ENCODE data around the gene RFTN1. TPM values are rescaled to one million over a fixed set of nuclear protein-coding genes. Genes with fewer than 3 reads are reported as not detected.
A peak's percentile ranks its signal among the peaks of the same experiment; 100 is the strongest.
"Not testable (repeated sequence)": the region's sequence is repeated elsewhere in the genome, so short reads cannot be mapped to it uniquely, and the experiment has no call there.

Gene RFTN1
- total and polyA plus RNA-seq, 10 of the 15 experiments (the other 5 are each of a cell fraction or from before 2014, with no cell fraction given): 20.6 to 213 (median 147) TPM

- TF ChIP-seq BRCA1 (IDR thresholded peaks at IDR 0.05; ENCODE audit: low read depth, low read length) (no peak), EED (IDR thresholded peaks at IDR 0.05; ENCODE audit: low read depth) (0 out of 2 replicates have a peak, but pooled peaks have one; percentile 34), NFYB (IDR thresholded peaks at IDR 0.05; ENCODE audit: insufficient read depth, low read depth, low read length) (no peak), SIN3A (IDR thresholded peaks at IDR 0.05; ENCODE audit: low read depth, low read length) (no peak), LARP7 (IDR thresholded peaks at IDR 0.05) (no peak), CREB1 (IDR thresholded peaks at IDR 0.05; ENCODE audit: low read depth) (0 out of 2 replicates have a peak, but pooled peaks have one; percentile 36), SUZ12 (IDR thresholded peaks at IDR 0.05; ENCODE audit: unreplicated experiment) (no peak), TAF1 (IDR thresholded peaks at IDR 0.05; ENCODE audit: borderline replicate concordance, low read depth, low read length) (no peak), ZNF687 (IDR thresholded peaks at IDR 0.05) (peak; percentile 63; the same call in 1 of the 2 replicates), HDGF (IDR thresholded peaks at IDR 0.05) (no peak), RFX5 (IDR thresholded peaks at IDR 0.05; ENCODE audit: low read depth, low read length) (peak; percentile 95)
Observed at GRCh38 chr3:16311960-16312451, 201.5 kb downstream of the RFTN1 start (continued).

- H3K4me2 ChIP-seq (ENCODE audit: control insufficient read depth, insufficient read depth); H3K4me3 ChIP-seq; ATAC-seq; DNase-seq (ENCODE audit: low read depth, low spot score); H3K9ac ChIP-seq (ENCODE audit: control insufficient read depth, insufficient read depth, low read length); H3K27ac ChIP-seq (ENCODE audit: control insufficient read depth, insufficient read depth); SMC1A ChIA-PET (ENCODE audit: uncharacterized antibody, unreplicated experiment); H3K27me3 ChIP-seq (replicated peaks in 1 of 2; ENCODE audit: control insufficient read depth in 2 of 2, insufficient read depth in 2 of 2, low read length in 1 of 2); H4K20me1 ChIP-seq (ENCODE audit: control insufficient read depth, insufficient read depth); RAD21 ChIA-PET (ENCODE audit: unreplicated experiment); H2AFZ ChIP-seq (ENCODE audit: control insufficient read depth, low read depth, low read length); in situ Hi-C loops (cut with MboI); BruUV-seq (replicated peaks); intact Hi-C loops (cut with micrococcal nuclease; ENCODE audit: unreplicated experiment); FAIRE-seq; H3K9me3 ChIP-seq (replicated peaks; ENCODE audit: control insufficient read depth, insufficient read depth, low read length); H3K79me2 ChIP-seq (ENCODE audit: control insufficient read depth, insufficient read depth, low read length): not testable (repeated sequence)
- Histone ChIP-seq H3K36me3 (ENCODE audit: control insufficient read depth in 2 of 2, insufficient read depth in 2 of 2, low read length in 1 of 2) (peaks cover 5 to 12% of the 10 kb centered on the region in 2 experiments), H3K4me1 (ENCODE audit: control insufficient read depth, insufficient read depth, low read length) (peaks cover 24% of the 10 kb centered on the region)
- CTCF ChIA-PET: interaction anchor here (2.7 kb wide), 1 partner anchor 21 kb away, joined by 9 read pairs; no protein-coding TSS in a partner anchor
- 90% methylated on average over 7 of the region's 7 CpGs for WGBS (ENCODE audit: insufficient coverage, insufficient replicate concordance, low lambda C conversion rate, missing lambda C conversion rate)
- POLR2A ChIA-PET: interaction anchor here (0.6 kb wide), 1 partner anchor 74 kb away, joined by 4 read pairs; no protein-coding TSS in a partner anchor
Observed at GRCh38 chr3:16310486-16310885, 203.0 kb downstream of the RFTN1 start.
